Left lung (tissue), 10 donors: ENCODE results near the gene CA4. TPM values are rescaled to one million over a fixed set of nuclear protein-coding genes. Genes with fewer than 3 reads are reported as not detected.
"Not testable (repeated sequence)": the region's sequence is repeated elsewhere in the genome, so short reads cannot be mapped to it uniquely, and the experiment has no call there.

Source experiments
- ATAC-seq: fragments of 200-7000 bp; cut with Tn5 transposase; one replicate; pipeline ENCODE4 v1.9.1; 2020; ENCODE audit warnings: moderate library complexity
- DNase-seq, 4 donors: peaks; one replicate each; pipeline ENCODE4 v3.0.0-alpha.2; 2013 to 2020
- H3K27ac ChIP-seq, 2 donors: fragments of 200-600 bp; sonication (generic) in 1 of 2; one replicate each; pipeline versions ENCODE4 v1.5.0 to v1.8.0; 2020 to 2021
- H3K27me3 ChIP-seq, 2 donors: fragments of 200-600 bp; sonication (generic) in 1 of 2; one replicate each; pipeline versions ENCODE4 v1.5.0 to v1.8.0; 2020 to 2021
- H3K36me3 ChIP-seq, 2 donors: fragments of 200-600 bp; sonication (generic) in 1 of 2; one replicate each; pipeline versions ENCODE4 v1.5.0 to v1.8.0; 2020 to 2021
- H3K4me1 ChIP-seq, 2 donors: fragments of 200-600 bp; one replicate each; pipeline ENCODE4 v1.8.0; 2021
- H3K4me3 ChIP-seq, 2 donors: fragments of 200-600 bp; sonication (generic) in 1 of 2; one replicate each; pipeline versions ENCODE4 v1.5.0 to v1.8.0; 2020 to 2021; ENCODE audit warnings: mild to moderate bottlenecking in 1 of 2
- H3K9me3 ChIP-seq, 2 donors: fragments of 200-600 bp; sonication (generic) in 1 of 2; one replicate each; pipeline versions ENCODE4 v1.5.0 to v1.8.0; 2020 to 2021
- intact Hi-C, 2 donors: fragments of 100-400 bp; cut with DNase I; formaldehyde crosslinking; loops; one replicate each; pipeline versions ENCODE4 v1.11.2 to v1.14.2; 2022
- polyA plus RNA-seq, 6 donors: library from polyadenylated mRNA; unstranded; fragments of 120-200 nt; gene quantifications; one replicate each; pipeline ENCODE4 v1.2.1, GENCODE V29; 2013; ENCODE audit not compliant: insufficient read length in 6 of 6
- total RNA-seq, 2 donors: library from RNA; stranded (reverse); fragmentation: NEBNext Ultra II Directional; extraction: Animal tissue kit (Norgen Biotek cat#: 25700); gene quantifications; one replicate each; pipeline ENCODE4 v1.2.1, GENCODE V29; 2021
- TF ChIP-seq, protein P1 (sequence below), 2 donors: fragments of 200-600 bp; sonication (generic) in 1 of 2; IDR thresholded peaks; one replicate each; pipeline versions ENCODE4 v1.5.0 to v1.8.0; 2021; ENCODE audit warnings: antibody characterized with exemption in 2 of 2
- donor health status: DM: no; HTN: yes; CAD: no.
- donor health status: DM: no; HTN: no; CAD: no.

CA4 gene
- total and polyA plus RNA-seq, 8 donors = 10.6 to 68.3 (median 54.0) TPM

DNA sequence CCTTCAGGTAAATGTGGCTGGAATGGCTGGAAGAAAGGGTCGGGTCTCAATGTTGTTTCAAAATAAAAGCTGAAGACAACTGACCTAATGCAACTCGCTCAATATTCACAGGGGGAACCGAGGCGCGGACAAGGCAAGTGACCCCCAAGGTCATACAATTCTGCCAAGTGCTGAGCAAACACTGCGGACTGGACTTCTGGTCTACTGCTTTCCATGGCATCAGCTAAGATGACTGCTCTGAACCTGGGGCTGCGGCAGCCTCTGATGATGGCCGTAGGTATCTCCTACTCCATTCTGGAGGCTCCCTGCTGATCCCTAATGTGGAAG is 21.9 kb downstream of the CA4 start:
- DNase-seq (no peak), ATAC-seq (no peak)
- no peak overlapping the region for H3K4me3 ChIP-seq
- TF ChIP-seq, protein P1, sequence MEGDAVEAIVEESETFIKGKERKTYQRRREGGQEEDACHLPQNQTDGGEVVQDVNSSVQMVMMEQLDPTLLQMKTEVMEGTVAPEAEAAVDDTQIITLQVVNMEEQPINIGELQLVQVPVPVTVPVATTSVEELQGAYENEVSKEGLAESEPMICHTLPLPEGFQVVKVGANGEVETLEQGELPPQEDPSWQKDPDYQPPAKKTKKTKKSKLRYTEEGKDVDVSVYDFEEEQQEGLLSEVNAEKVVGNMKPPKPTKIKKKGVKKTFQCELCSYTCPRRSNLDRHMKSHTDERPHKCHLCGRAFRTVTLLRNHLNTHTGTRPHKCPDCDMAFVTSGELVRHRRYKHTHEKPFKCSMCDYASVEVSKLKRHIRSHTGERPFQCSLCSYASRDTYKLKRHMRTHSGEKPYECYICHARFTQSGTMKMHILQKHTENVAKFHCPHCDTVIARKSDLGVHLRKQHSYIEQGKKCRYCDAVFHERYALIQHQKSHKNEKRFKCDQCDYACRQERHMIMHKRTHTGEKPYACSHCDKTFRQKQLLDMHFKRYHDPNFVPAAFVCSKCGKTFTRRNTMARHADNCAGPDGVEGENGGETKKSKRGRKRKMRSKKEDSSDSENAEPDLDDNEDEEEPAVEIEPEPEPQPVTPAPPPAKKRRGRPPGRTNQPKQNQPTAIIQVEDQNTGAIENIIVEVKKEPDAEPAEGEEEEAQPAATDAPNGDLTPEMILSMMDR (IDR thresholded peaks at IDR 0.05) = no peak
- H3K27me3 ChIP-seq = no peaks in the 10 kb centered on the region
- H3K27ac ChIP-seq = peak overlapping the region in 1 of 2 donors; percentile 81
- no peaks in the 10 kb centered on the region for H3K9me3 ChIP-seq
- intact Hi-C loops = no loop called here
- peaks cover 0 to 60% of the 10 kb centered on the region in 2 donors for H3K4me1 ChIP-seq
- peaks cover 0 to 10% of the 10 kb centered on the region in 2 donors for H3K36me3 ChIP-seq

- peak overlapping the region in 1 of 2 donors; percentile 33 for H3K27ac ChIP-seq
- DNase-seq (no peak), ATAC-seq (peak; percentile 33)
- no peak overlapping the region for H3K4me3 ChIP-seq
- no peaks in the 10 kb centered on the region for H3K9me3 ChIP-seq
- H3K4me1 ChIP-seq = peaks cover 0 to 49% of the 10 kb centered on the region in 2 donors
- H3K27me3 ChIP-seq = no peaks in the 10 kb centered on the region
- TF ChIP-seq, protein P1 (IDR thresholded peaks at IDR 0.05) = no peak
- intact Hi-C loops = no loop called here
- H3K36me3 ChIP-seq = peaks cover 0 to 20% of the 10 kb centered on the region in 2 donors
Measured at GRCh38 chr17:60173304-60173819, 23.6 kb downstream of the CA4 start.

- Histone ChIP-seq H3K4me1 (peaks cover 0 to 44% of the 10 kb centered on the region in 2 donors), H3K9me3 (no peaks in the 10 kb centered on the region), H3K27ac (peak overlapping the region in 1 of 2 donors; percentile 6), H3K4me3 (no peak overlapping the region), H3K36me3 (peaks cover 0 to 27% of the 10 kb centered on the region in 2 donors), H3K27me3 (no peaks in the 10 kb centered on the region)
- DNase-seq (no peak), ATAC-seq (no peak)
- TF ChIP-seq, protein P1 (IDR thresholded peaks at IDR 0.05) = no peak
- intact Hi-C loops = no loop called here
Measured at GRCh38 chr17:60174035-60174434, 24.3 kb downstream of the CA4 start.

DNA sequence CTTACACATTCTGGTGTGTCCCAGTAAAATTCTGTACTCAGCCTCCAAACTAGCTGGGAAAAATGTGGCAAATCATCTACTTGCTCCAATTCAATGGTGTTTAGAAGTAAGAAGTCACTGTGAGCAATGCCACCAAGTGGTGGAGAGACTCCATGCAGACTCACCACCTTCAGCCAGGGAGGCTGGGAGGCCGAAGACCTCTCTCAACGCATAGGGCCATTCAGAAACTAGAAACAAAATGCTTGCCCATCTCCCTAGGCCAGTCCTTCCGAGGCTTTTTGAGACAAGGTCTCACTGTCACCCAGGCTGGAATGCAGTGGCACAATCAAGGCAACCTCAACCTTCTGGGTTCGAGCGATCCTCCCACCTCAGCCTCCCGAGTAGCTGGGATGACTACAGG is 25.0 kb downstream of the CA4 start:
- peaks cover 0 to 36% of the 10 kb centered on the region in 2 donors for H3K4me1 ChIP-seq
- DNase-seq, H3K4me3 ChIP-seq, H3K27ac ChIP-seq, intact Hi-C loops, H3K9me3 ChIP-seq, H3K27me3 ChIP-seq: not testable (repeated sequence)
- ATAC-seq = peak; percentile 29
- H3K36me3 ChIP-seq = peaks cover 0 to 34% of the 10 kb centered on the region in 2 donors
- TF ChIP-seq, protein P1 (IDR thresholded peaks at IDR 0.05) = peak; percentile 16 to 30

- DNase-seq, H3K27me3 ChIP-seq, intact Hi-C loops, H3K27ac ChIP-seq, H3K4me3 ChIP-seq, ATAC-seq, H3K9me3 ChIP-seq: not testable (repeated sequence)
- Histone ChIP-seq H3K36me3 (peaks cover 0 to 54% of the 10 kb centered on the region in 2 donors), H3K4me1 (peaks cover 0 to 17% of the 10 kb centered on the region in 2 donors)
Measured at GRCh38 chr17:60176763-60177162, 27.0 kb downstream of the CA4 start.

- ATAC-seq, H3K9me3 ChIP-seq, intact Hi-C loops, H3K4me3 ChIP-seq, DNase-seq, H3K27me3 ChIP-seq, H3K4me1 ChIP-seq, H3K27ac ChIP-seq: not testable (repeated sequence)
- peaks cover 0 to 68% of the 10 kb centered on the region in 2 donors for H3K36me3 ChIP-seq
Measured at GRCh38 chr17:60178180-60178579, 28.4 kb downstream of the CA4 start.

- H3K4me3 ChIP-seq, intact Hi-C loops, H3K9me3 ChIP-seq, H3K27me3 ChIP-seq, DNase-seq, ATAC-seq, H3K27ac ChIP-seq, H3K4me1 ChIP-seq: not testable (repeated sequence)
- H3K36me3 ChIP-seq = peaks cover 0 to 90% of the 10 kb centered on the region in 2 donors
Measured at GRCh38 chr17:60180380-60180779, 30.6 kb downstream of the CA4 start.

GRCh38 chr17:60186372-60186771 is 36.6 kb downstream of the CA4 start:
- ATAC-seq, H3K27me3 ChIP-seq, H3K4me3 ChIP-seq, intact Hi-C loops, DNase-seq, H3K9me3 ChIP-seq: not testable (repeated sequence)
- peaks cover 0 to 27% of the 10 kb centered on the region in 2 donors for H3K4me1 ChIP-seq
- peaks cover 0 to 92% of the 10 kb centered on the region in 2 donors for H3K36me3 ChIP-seq
- peak overlapping the region in 1 of 2 donors; percentile 48 for H3K27ac ChIP-seq

GRCh38 chr17:60186846-60187745 is 37.3 kb downstream of the CA4 start:
- H3K9me3 ChIP-seq, H3K27me3 ChIP-seq, DNase-seq, intact Hi-C loops, H3K4me3 ChIP-seq, ATAC-seq: not testable (repeated sequence)
- H3K27ac ChIP-seq = peak overlapping the region in 1 of 2 donors; percentile 48
- H3K36me3 ChIP-seq = peaks cover 0 to 92% of the 10 kb centered on the region in 2 donors
- H3K4me1 ChIP-seq = peaks cover 0 to 27% of the 10 kb centered on the region in 2 donors
